ENCODE data around the gene ARHGAP19.

- no peak for TF ChIP-seq EZH2 (IDR thresholded peaks at IDR 0.05; ENCODE audit: low read depth)
- no peak for TF ChIP-seq CTCF (conservative IDR thresholded peaks at IDR 0.05)
Measured at GRCh38 chr10:97195706-97196222, 96.7 kb downstream of the ARHGAP19 start.
